GM23248 (cell line): ENCODE measurements around the gene BARHL1.

Experiments used
- EZH2 ChIP-seq: fragments of 200-600 bp; sonication (generic); IDR thresholded peaks from 2 replicates; pipeline ENCODE4 v1.6.1; 2018; ENCODE audit warnings: antibody characterized with exemption, mild to moderate bottlenecking; ENCODE audit not compliant: insufficient read depth, poor library complexity, severe bottlenecking
- EZH2phosphoT487 ChIP-seq: fragments of 200-600 bp; sonication (generic); IDR thresholded peaks from 2 replicates; pipeline ENCODE4 v1.6.1; 2018; ENCODE audit warnings: antibody characterized with exemption, moderate library complexity, mild to moderate bottlenecking, low read depth; ENCODE audit not compliant: insufficient read depth

DNA sequence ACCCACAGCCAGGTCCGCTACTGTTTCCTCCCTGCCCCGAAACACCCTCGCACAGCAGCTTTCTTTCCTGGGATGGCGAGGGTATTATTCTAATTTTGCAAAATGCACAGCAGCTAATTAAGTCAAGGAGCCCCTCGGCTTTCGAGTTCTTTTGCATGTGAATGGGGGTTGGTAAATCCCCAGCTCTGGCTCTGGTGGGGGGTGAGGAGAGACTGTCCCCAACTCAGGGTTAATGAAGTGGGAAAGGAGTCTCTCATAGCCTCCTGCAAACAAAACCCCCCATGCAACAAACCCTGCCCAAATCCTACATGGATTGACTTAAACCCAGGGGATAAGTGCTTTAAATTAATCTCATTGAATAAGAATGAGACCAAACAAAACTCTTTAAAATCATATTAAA lies 8.8 kb downstream of the BARHL1 start:
- TF ChIP-seq EZH2: no peak
- no peak for TF ChIP-seq EZH2phosphoT487
